ENCODE results near the gene MICALL2.

- TF ChIP-seq CTCF (IDR thresholded peaks at IDR 0.05) (no peak), PRRX2 (CRISPR knock-in tag; IDR thresholded peaks at IDR 0.05) (no peak), JUN (CRISPR knock-in tag; IDR thresholded peaks at IDR 0.05) (no peak), TP53 (CRISPR knock-in tag; IDR thresholded peaks at IDR 0.05) (no peak)
- TF ChIP-seq, protein P1, sequence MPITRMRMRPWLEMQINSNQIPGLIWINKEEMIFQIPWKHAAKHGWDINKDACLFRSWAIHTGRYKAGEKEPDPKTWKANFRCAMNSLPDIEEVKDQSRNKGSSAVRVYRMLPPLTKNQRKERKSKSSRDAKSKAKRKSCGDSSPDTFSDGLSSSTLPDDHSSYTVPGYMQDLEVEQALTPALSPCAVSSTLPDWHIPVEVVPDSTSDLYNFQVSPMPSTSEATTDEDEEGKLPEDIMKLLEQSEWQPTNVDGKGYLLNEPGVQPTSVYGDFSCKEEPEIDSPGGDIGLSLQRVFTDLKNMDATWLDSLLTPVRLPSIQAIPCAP (CRISPR knock-in tag; IDR thresholded peaks at IDR 0.05) = no peak
Observed at GRCh38 chr7:1394371-1394770, 64.9 kb downstream of the MICALL2 start.
